PFSK-1 (cell line): Measurements from ENCODE around the gene TMOD2.

Source experiments
- FOXP2 ChIP-seq: optimal IDR thresholded peaks from 2 replicates; pipeline ENCODE3; 2011; ENCODE audit warnings: borderline replicate concordance, control low read depth, inconsistent platforms; ENCODE audit not compliant: insufficient read depth; ENCODE audit errors: extremely low read length, extremely low read depth
- POLR2AphosphoS5 ChIP-seq: IDR thresholded peaks from 2 replicates; pipeline ENCODE4 v1.6.1; 2012; ENCODE audit warnings: low read depth, mild to moderate bottlenecking, control low read depth, low read length, moderate library complexity
- SIN3A ChIP-seq: IDR thresholded peaks from 2 replicates; pipeline ENCODE4 v1.6.1; 2012; ENCODE audit warnings: mild to moderate bottlenecking, low read length, moderate library complexity, borderline replicate concordance; ENCODE audit not compliant: insufficient read depth
- TAF1 ChIP-seq: IDR thresholded peaks from 2 replicates; pipeline ENCODE4 v1.6.1; 2012; ENCODE audit warnings: low read length, control low read depth, borderline replicate concordance; ENCODE audit not compliant: insufficient read depth
- TF ChIP-seq, protein P1 (sequence below), 2 experiments: IDR thresholded peaks; 2 replicates each; pipeline versions ENCODE4 v1.6.1 to v1.8.0; 2011 to 2012; ENCODE audit warnings: low read depth in 2 of 2, low read length in 2 of 2, control low read depth in 1 of 2, inconsistent platforms in 1 of 2, mild to moderate bottlenecking in 1 of 2, moderate library complexity in 1 of 2; ENCODE audit not compliant: insufficient read depth in 1 of 2

Gene TMOD2

GRCh38 chr15:51856714-51857380 lies 105.5 kb downstream of the TMOD2 start:
- TF ChIP-seq FOXP2: no peak
- TF ChIP-seq, protein P1, sequence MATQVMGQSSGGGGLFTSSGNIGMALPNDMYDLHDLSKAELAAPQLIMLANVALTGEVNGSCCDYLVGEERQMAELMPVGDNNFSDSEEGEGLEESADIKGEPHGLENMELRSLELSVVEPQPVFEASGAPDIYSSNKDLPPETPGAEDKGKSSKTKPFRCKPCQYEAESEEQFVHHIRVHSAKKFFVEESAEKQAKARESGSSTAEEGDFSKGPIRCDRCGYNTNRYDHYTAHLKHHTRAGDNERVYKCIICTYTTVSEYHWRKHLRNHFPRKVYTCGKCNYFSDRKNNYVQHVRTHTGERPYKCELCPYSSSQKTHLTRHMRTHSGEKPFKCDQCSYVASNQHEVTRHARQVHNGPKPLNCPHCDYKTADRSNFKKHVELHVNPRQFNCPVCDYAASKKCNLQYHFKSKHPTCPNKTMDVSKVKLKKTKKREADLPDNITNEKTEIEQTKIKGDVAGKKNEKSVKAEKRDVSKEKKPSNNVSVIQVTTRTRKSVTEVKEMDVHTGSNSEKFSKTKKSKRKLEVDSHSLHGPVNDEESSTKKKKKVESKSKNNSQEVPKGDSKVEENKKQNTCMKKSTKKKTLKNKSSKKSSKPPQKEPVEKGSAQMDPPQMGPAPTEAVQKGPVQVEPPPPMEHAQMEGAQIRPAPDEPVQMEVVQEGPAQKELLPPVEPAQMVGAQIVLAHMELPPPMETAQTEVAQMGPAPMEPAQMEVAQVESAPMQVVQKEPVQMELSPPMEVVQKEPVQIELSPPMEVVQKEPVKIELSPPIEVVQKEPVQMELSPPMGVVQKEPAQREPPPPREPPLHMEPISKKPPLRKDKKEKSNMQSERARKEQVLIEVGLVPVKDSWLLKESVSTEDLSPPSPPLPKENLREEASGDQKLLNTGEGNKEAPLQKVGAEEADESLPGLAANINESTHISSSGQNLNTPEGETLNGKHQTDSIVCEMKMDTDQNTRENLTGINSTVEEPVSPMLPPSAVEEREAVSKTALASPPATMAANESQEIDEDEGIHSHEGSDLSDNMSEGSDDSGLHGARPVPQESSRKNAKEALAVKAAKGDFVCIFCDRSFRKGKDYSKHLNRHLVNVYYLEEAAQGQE (IDR thresholded peaks at IDR 0.05; ENCODE audit: insufficient read depth in 1 of 2, low read depth in 2 of 2, low read length in 2 of 2): no peak
- no peak for TF ChIP-seq SIN3A
- TF ChIP-seq POLR2AphosphoS5: no peak
- no peak for TF ChIP-seq TAF1

GRCh38 chr15:51861557-51862359 lies 110.4 kb downstream of the TMOD2 start:
- TF ChIP-seq FOXP2 (no peak), SIN3A (no peak), TAF1 (no peak), POLR2AphosphoS5 (no peak)
- TF ChIP-seq, protein P1 (IDR thresholded peaks at IDR 0.05; ENCODE audit: insufficient read depth in 1 of 2, low read depth in 2 of 2, low read length in 2 of 2): no peak

- TF ChIP-seq SIN3A: no peak
- no peak for TF ChIP-seq TAF1
- no peak for TF ChIP-seq POLR2AphosphoS5
- TF ChIP-seq, protein P1 (IDR thresholded peaks at IDR 0.05; ENCODE audit: insufficient read depth in 1 of 2, low read depth in 2 of 2, low read length in 2 of 2): no peak
- TF ChIP-seq FOXP2: no peak
Measured at GRCh38 chr15:51863131-51863530, 111.7 kb downstream of the TMOD2 start.

GRCh38 chr15:51864408-51865056 lies 113.1 kb downstream of the TMOD2 start:
- TF ChIP-seq SIN3A: no peak
- no peak for TF ChIP-seq FOXP2
- TF ChIP-seq, protein P1 (IDR thresholded peaks at IDR 0.05; ENCODE audit: insufficient read depth in 1 of 2, low read depth in 2 of 2, low read length in 2 of 2): no peak
- TF ChIP-seq TAF1: no peak
- no peak for TF ChIP-seq POLR2AphosphoS5
